Esophagus muscularis mucosa (tissue), 4 donors: ENCODE measurements around the gene SNRPE. TPM values are rescaled to one million over a fixed set of nuclear protein-coding genes. Genes with fewer than 3 reads are reported as not detected.

ENCODE experiments used
- DNase-seq: peaks from one replicate; pipeline ENCODE4 v3.0.0-alpha.2; 2017; ENCODE audit errors: extremely low spot score
- H3K27ac ChIP-seq, 4 donors: fragments of 200-600 bp; sonication (generic); replicated peaks in 1 of 4; 1 replicate in 3 of 4; 2 replicates in 1 of 4; pipeline ENCODE4 v1.5.1; 2016 to 2019; ENCODE audit warnings: mild to moderate bottlenecking in 1 of 4
- H3K27me3 ChIP-seq, 4 donors: fragments of 200-600 bp; sonication (generic); one replicate each; pipeline versions ENCODE4 v1.5.1 to v1.6.0; 2016 to 2019
- H3K36me3 ChIP-seq, 4 donors: fragments of 200-600 bp; sonication (generic); one replicate each; pipeline ENCODE4 v1.5.1; 2016 to 2019
- H3K4me1 ChIP-seq, 4 donors: fragments of 200-600 bp; sonication (generic); one replicate each; pipeline ENCODE4 v1.5.1; 2016 to 2019
- H3K4me3 ChIP-seq, 4 donors: fragments of 200-600 bp; sonication (generic); 1 replicate in 2 of 4; 2 replicates in 2 of 4; pipeline ENCODE4 v1.5.1; 2016 to 2019; ENCODE audit warnings: mild to moderate bottlenecking in 4 of 4, moderate library complexity in 1 of 4
- H3K9me3 ChIP-seq, 4 donors: fragments of 200-600 bp; sonication (generic); 1 replicate in 3 of 4; 2 replicates in 1 of 4; pipeline ENCODE4 v1.5.1; 2016 to 2019
- CTCF ChIP-seq, 3 experiments: fragments of 200-600 bp in 2 of 3; fragments of 450-650 bp in 1 of 3; sonication (generic) in 2 of 3; IDR thresholded peaks; one replicate each; pipeline ENCODE4 v1.5.1; 2017 to 2019; ENCODE audit warnings: antibody characterized with exemption in 3 of 3, mild to moderate bottlenecking in 2 of 3, moderate library complexity in 1 of 3
- EP300 ChIP-seq: sonication (generic); formaldehyde crosslinking; IDR thresholded peaks from one replicate; pipeline ENCODE4 v1.6.1; 2017; ENCODE audit warnings: antibody characterized with exemption
- POLR2A ChIP-seq: fragments of 450-650 bp; IDR thresholded peaks from one replicate; pipeline ENCODE4 v1.6.1; 2017; ENCODE audit warnings: antibody characterized with exemption, moderate library complexity, mild to moderate bottlenecking, low read depth
- POLR2AphosphoS5 ChIP-seq, 2 donors: sonication (generic); formaldehyde crosslinking; IDR thresholded peaks; one replicate each; pipeline ENCODE4 v1.6.1; 2017; ENCODE audit warnings: antibody characterized with exemption in 2 of 2
- WGBS: methylation state at CpG from one replicate; pipeline ENCODE4 v1.1.5; 2018; 5-methylcytosine and 5-hydroxymethylcytosine counted together
- intact Hi-C: fragments of 100-400 bp; cut with DNase I; formaldehyde crosslinking; loops from one replicate; pipeline ENCODE4 v1.15.1; 2023
- small RNA-seq, 3 donors: library from RNA; depleted of rRNA; stranded (forward); fragments of <200 nt; gene quantifications; one replicate each; pipeline ENCODE3, GENCODE V24; 2016
- total RNA-seq, 4 donors: library from RNA; depleted of rRNA; stranded (reverse); fragments of >200 nt; gene quantifications; one replicate each; pipeline versions ENCODE4 v1.1.0 to v1.2.1, GENCODE V29; 2016

Gene SNRPE
- total RNA-seq, 4 donors from 2014 or later: 19.0 to 45.7 (median 35.1) TPM

DNA sequence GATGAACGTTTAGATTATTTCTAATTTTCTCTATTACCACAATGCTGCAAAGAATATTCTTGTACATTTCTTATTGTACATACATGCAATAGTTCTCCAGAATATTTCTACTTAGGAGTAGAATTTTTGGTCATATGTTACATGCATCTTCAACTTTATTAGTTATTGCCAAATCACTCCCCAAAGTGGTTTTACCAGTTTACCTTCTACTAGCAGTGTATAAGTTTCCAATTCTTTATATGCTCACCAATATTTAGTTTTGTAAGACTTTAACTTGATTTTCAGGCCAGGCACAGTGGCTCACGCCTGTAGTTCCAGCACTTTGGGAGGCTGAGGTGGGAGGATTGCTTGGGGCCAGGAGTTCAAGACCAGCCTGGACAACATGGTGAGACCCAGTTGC, 55.4 kb downstream of the SNRPE start:
- Histone ChIP-seq H3K27me3 (peaks cover 0 to 9% (median 0%) of the 10 kb centered on the region in 4 donors), H3K27ac (no peak overlapping the region), H3K36me3 (no peaks in the 10 kb centered on the region), H3K4me1 (no peaks in the 10 kb centered on the region), H3K4me3 (no peak overlapping the region), H3K9me3 (no peaks in the 10 kb centered on the region)
- intact Hi-C loops: no loop called here
- WGBS: 85% methylated on average over 2 of the region's 2 CpGs
- no peak for DNase-seq
- TF ChIP-seq POLR2AphosphoS5 (IDR thresholded peaks at IDR 0.05): no peak
- no peak for TF ChIP-seq CTCF (IDR thresholded peaks at IDR 0.05)
- no peak for TF ChIP-seq POLR2A
- no peak for TF ChIP-seq EP300

Small RNAs within 50 kb of the gene (small RNA-seq; reads per million reads assigned to genes)
- 0 reads per million in 3 donors for gene HSPE1P6

Other genes with a start within 250 kb of the SNRPE start
- 100 to 1,000 TPM; 177 to 395 (median 260) TPM for gene ATP2B4, start 234.8 kb upstream of the SNRPE start, total RNA-seq
- 1 to 10 TPM in 2 of 4 donors, under 1 TPM in 2; 0.13 to 2.3 (median 0.97) TPM for gene LAX1, start 96.4 kb upstream of the SNRPE start, total RNA-seq
- gene ZBED6, start 66.0 kb upstream of the SNRPE start, total RNA-seq: 10 to 100 TPM; 13.7 to 20.4 (median 15.0) TPM
- 10 to 100 TPM; 73.2 to 85.6 (median 81.3) TPM for gene ZC3H11A, start 66.0 kb upstream of the SNRPE start, total RNA-seq
- 10 to 100 TPM; 13.3 to 25.6 (median 21.7) TPM for gene SOX13, start 211.5 kb downstream of the SNRPE start, total RNA-seq